Measurements from ENCODE around the gene CACNA1A. TPM values are rescaled to one million over a fixed set of nuclear protein-coding genes. Genes with fewer than 3 reads are reported as not detected.
"Not testable (repeated sequence)": the region's sequence is repeated elsewhere in the genome, so short reads cannot be mapped to it uniquely, and the experiment has no call there.

Gene CACNA1A
- total RNA-seq, 1 donor from 2014 or later = 1.5 TPM

DNA sequence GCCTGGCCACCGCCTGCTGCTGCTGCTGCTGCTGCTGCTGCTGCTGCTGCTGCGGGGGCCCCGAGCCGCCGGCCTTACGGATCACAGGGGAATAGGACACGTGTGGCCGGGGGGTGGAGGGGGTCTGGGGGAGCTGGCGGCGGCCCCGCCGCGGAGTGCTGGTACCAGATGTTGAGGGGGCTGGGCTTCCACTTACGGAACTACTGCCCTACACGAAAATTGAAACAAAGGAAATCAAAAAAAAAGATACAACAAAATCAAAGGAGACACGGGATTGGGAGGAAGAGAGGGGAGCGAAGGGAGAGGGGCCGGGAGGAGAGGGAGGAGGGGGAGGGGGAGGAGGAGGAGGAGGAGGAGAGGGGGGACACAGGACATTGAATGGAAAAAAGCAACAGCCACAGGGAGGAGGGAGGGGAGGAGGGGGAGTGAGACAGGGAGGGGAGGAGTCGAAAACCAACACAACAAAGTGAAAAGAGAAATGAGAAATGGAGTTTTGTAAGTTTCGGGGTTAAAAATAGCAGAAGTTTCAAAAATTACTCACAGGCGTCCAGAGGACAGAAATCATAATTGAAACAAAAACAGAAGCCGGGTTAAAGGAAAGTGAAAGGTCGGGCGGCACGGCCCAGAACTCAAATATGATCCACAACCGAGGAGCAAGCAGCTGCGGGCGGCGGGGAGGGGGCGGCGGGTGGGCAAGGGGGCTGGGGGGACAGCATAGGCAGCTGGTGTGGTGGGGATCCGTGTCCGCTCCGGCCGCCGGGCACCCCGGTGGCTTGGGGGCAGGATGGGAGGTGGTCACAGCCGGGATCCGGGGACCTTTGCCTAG, 298.2 kb downstream of the CACNA1A start:
- H3K4me3 Mint-ChIP-seq = peak overlapping the region; percentile 91
- no peaks in the 10 kb centered on the region for H3K27me3 Mint-ChIP-seq
- TF ChIP-seq, protein P1, sequence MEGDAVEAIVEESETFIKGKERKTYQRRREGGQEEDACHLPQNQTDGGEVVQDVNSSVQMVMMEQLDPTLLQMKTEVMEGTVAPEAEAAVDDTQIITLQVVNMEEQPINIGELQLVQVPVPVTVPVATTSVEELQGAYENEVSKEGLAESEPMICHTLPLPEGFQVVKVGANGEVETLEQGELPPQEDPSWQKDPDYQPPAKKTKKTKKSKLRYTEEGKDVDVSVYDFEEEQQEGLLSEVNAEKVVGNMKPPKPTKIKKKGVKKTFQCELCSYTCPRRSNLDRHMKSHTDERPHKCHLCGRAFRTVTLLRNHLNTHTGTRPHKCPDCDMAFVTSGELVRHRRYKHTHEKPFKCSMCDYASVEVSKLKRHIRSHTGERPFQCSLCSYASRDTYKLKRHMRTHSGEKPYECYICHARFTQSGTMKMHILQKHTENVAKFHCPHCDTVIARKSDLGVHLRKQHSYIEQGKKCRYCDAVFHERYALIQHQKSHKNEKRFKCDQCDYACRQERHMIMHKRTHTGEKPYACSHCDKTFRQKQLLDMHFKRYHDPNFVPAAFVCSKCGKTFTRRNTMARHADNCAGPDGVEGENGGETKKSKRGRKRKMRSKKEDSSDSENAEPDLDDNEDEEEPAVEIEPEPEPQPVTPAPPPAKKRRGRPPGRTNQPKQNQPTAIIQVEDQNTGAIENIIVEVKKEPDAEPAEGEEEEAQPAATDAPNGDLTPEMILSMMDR (IDR thresholded peaks at IDR 0.05) = no peak
- ChIA-PET POLR2A (interaction anchor here (0.5 to 1.5 kb wide), 13 partner anchors 9 to 807 kb away, joined by 3 to 21 read pairs (median 5); partner anchors contain the start of genes IER2, NACC1 and STX10), CTCF (interaction anchor here (0.5 to 0.6 kb wide), 3 partner anchors 13 to 55 kb away, joined by 3 read pairs; no protein-coding TSS in a partner anchor)
- no peaks in the 10 kb centered on the region for H3K9me3 Mint-ChIP-seq
- peaks cover 54% of the 10 kb centered on the region for H3K4me1 Mint-ChIP-seq
- intact Hi-C loops (cut with micrococcal nuclease) = loop anchor here (1.0 to 2.0 kb wide), 6 partner anchors 13 to 103 kb away; partner anchors contain the start of gene NACC1
- H3K27ac Mint-ChIP-seq = peak overlapping the region; percentile 95
- H3K36me3 Mint-ChIP-seq (ENCODE audit: low read depth) = peaks cover 4% of the 10 kb centered on the region
- ATAC-seq (ENCODE audit: low read depth) = peak; percentile 73
- peak; percentile 47 for DNase-seq

DNA sequence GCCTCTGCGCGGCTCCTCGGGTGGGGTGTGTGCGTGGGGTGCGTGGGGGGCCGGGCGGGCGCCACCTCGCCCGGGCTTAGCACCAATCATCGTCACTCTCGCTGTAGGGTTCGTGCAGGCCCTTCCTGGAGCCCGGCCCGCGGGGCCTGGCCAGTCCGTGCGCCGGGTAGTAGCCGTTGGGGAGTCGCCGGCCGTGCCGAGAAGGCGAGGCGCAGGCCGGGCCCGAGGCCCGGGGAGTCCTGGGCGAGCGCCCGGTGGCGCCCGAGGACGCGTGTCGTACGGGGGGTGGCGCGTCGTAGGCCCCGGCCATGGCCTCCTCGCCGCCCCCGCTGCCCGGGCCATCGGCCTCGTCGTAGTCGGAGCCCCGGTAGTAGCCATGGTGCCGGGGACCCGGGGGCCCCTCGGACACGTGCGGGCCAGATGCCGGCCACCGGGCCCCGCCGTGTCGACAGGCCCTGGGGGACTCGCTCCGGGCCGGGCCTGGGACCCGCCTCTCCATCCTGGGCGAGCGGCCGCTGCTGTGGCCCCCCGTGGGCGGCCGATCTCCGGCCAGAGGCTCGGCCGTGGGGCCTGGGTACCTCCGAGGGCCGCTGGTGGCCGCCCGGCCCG, 298.9 kb downstream of the CACNA1A start:
- TF ChIP-seq, protein P1 (IDR thresholded peaks at IDR 0.05) = no peak
- Mint-ChIP-seq H3K9me3 (no peaks in the 10 kb centered on the region), H3K36me3 (ENCODE audit: low read depth) (peaks cover 4% of the 10 kb centered on the region), H3K4me1 (peaks cover 48% of the 10 kb centered on the region), H3K27ac (no peak overlapping the region), H3K27me3 (no peaks in the 10 kb centered on the region), H3K4me3 (no peak overlapping the region)
- intact Hi-C loops (cut with micrococcal nuclease) = no loop called here
- ChIA-PET CTCF (interaction anchor here (0.6 kb wide), 3 partner anchors 12 to 56 kb away, joined by 3 to 4 read pairs (median 3); no protein-coding TSS in a partner anchor), POLR2A (interaction anchor here (0.5 to 1.5 kb wide), 10 partner anchors 9 to 106 kb away, joined by 3 to 21 read pairs (median 8); partner anchors contain the start of gene NACC1)
- ATAC-seq (ENCODE audit: low read depth) (no peak), DNase-seq (no peak)

DNA sequence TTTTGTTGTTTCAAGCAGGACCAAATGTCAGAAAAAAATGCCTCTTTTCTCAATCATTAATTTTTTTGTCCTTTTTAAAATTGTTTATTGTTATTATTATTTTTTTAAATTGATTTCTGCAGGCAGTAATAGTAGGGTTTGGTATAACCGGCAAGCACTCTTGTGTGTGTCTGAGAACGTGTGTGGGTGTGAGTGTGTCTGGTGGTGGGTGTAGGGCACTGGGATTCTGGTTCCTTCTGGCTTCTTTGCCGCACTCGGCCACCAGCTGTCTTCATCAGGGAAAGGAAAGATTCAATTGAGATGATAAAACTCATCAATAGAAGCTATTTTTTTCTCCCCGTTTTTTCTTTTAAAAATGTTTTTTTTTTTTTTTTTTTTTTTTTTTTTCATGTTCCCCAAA, 299.7 kb downstream of the CACNA1A start:
- POLR2A ChIA-PET = interaction anchor here (0.6 to 1.7 kb wide), 14 partner anchors 9 to 1001 kb away, joined by 3 to 12 read pairs (median 4); no protein-coding TSS in a partner anchor
- DNase-seq = no peak
- Mint-ChIP-seq H3K9me3 (no peaks in the 10 kb centered on the region), H3K27ac (peak overlapping the region; percentile 57), H3K36me3 (ENCODE audit: low read depth) (peaks cover 4% of the 10 kb centered on the region), H3K4me3 (no peak overlapping the region), H3K4me1 (peaks cover 41% of the 10 kb centered on the region), H3K27me3 (no peaks in the 10 kb centered on the region)
- TF ChIP-seq, protein P1 (IDR thresholded peaks at IDR 0.05) = no peak
- ATAC-seq (ENCODE audit: low read depth) = no peak
- intact Hi-C loops (cut with micrococcal nuclease) = no loop called here
- CTCF ChIA-PET = interaction anchor here (0.6 to 0.8 kb wide), 2 partner anchors 11 to 542 kb away, joined by 3 to 4 read pairs; no protein-coding TSS in a partner anchor

DNA sequence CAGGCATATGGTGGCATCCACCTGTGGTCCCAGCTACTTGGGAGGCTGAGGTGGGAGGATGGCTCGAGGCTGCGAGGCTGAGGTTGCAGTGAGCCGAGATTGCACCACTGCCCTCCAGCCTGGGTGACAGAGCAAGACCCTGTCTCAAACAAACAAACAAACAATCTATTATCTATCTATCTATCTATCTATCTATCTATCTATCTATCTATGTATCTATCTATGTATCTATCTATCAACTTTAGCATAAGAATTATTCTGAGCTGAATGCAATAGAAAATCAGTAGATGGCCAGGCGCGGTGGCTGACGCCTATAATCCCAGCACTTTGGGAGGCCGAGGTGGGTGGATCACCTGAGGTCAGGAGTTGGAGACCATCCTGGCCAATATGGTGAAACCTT, 304.2 kb downstream of the CACNA1A start:
- POLR2A ChIA-PET = interaction anchor here (0.6 to 1.6 kb wide), 2 partner anchors 13 to 47 kb away, joined by 5 to 6 read pairs; no protein-coding TSS in a partner anchor
- H3K27ac Mint-ChIP-seq = not testable (repeated sequence)

DNA sequence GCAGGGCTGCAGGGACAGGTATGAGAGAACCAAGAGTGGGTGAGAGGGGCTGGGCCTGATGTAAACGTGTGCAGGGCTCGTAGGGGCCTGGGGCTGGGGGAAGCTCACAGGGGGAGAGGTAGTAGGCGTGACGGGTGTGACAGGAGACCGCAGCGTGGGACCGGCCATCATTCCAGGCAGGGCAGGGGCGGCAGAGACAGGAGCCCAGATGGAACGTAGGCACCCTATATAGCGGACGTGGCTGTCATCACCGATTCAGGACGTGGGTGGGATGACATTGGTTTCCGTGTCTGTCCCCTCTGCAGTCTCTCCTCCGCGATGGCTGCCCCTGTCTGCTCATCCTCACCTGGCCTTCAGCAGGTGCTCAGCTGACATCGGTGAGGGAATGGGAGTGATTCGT, 307.6 kb downstream of the CACNA1A start:
- DNase-seq (no peak), ATAC-seq (ENCODE audit: low read depth) (no peak)
- no peak overlapping the region for H3K27ac Mint-ChIP-seq
- TF ChIP-seq, protein P1 (IDR thresholded peaks at IDR 0.05) = no peak
- no peaks in the 10 kb centered on the region for H3K27me3 Mint-ChIP-seq
- H3K9me3 Mint-ChIP-seq = no peaks in the 10 kb centered on the region
- no peaks in the 10 kb centered on the region for H3K36me3 Mint-ChIP-seq (ENCODE audit: low read depth)
- ChIA-PET POLR2A (interaction anchor here (0.5 kb wide), 1 partner anchor 9 kb away, joined by 5 read pairs; no protein-coding TSS in a partner anchor), CTCF (no interaction called here)
- intact Hi-C loops (cut with micrococcal nuclease) = loop anchor here (5.0 kb wide), 1 partner anchor 221 kb away; no protein-coding TSS in a partner anchor
- H3K4me1 Mint-ChIP-seq = peaks cover 24% of the 10 kb centered on the region
- H3K4me3 Mint-ChIP-seq = no peak overlapping the region

More for the DNA sequence above, 304.2 kb downstream of the CACNA1A start:
- ATAC-seq (ENCODE audit: low read depth); H3K4me1 Mint-ChIP-seq; H3K27me3 Mint-ChIP-seq; CTCF ChIA-PET; H3K4me3 Mint-ChIP-seq; intact Hi-C loops (cut with micrococcal nuclease); DNase-seq; H3K9me3 Mint-ChIP-seq; H3K36me3 Mint-ChIP-seq (ENCODE audit: low read depth): not testable (repeated sequence)

All from activated B cell treated with CpG ODN at 0.5 μM for 24 hours (primary cell).